Measurements from ENCODE around the gene SETD7.

- TF ChIP-seq CTCF (IDR thresholded peaks at IDR 0.05) (no peak), POLR2A (IDR thresholded peaks at IDR 0.05) (no peak)
These were observed 43.1 kb upstream of the SETD7 start for GRCh38 chr4:139599076-139599475.
